H1 (cell line): ENCODE results near the gene PACC1. TPM values are rescaled to one million over a fixed set of nuclear protein-coding genes. Genes with fewer than 3 reads are reported as not detected.

Source experiments
- CTCF ChIA-PET: fragments of 300-600 bp; sonication (Branson Sonifier 250); formaldehyde crosslinking; loops from one replicate; lab custom pipeline; 2021; ENCODE audit not compliant: partially characterized antibody; lab: Charles Lee
- POLR2A ChIA-PET: fragments of 300-600 bp; sonication (Branson Sonifier 250); formaldehyde crosslinking; loops from one replicate; lab custom pipeline; 2021; ENCODE audit warnings: inconsistent platforms; ENCODE audit not compliant: partially characterized antibody; lab: Charles Lee
- DNase-seq, 2 experiments: peaks; one replicate each; pipeline versions ENCODE4 v3.0.0 to v3.0.0-alpha.2; 2010 to 2022; ENCODE audit warnings: low spot score in 2 of 2, low read depth in 1 of 2, mixed read lengths in 1 of 2
- FAIRE-seq: peaks from 2 replicates; lab custom pipeline; 2011; peaks lifted over from hg19 to GRCh38; lab: Jason Lieb, UNC
- H2AFZ ChIP-seq: 2 replicates; pipeline ENCODE4 v1.8.1; 2012; ENCODE audit warnings: low read length, inconsistent platforms
- H2AK5ac ChIP-seq: 2 replicates; pipeline ENCODE4 v1.6.1; 2013; ENCODE audit warnings: low read depth, low read length
- H2BK120ac ChIP-seq: replicated peaks from 2 replicates; pipeline ENCODE3; 2013; ENCODE audit warnings: low read depth, low read length, inconsistent platforms
- H2BK12ac ChIP-seq: 2 replicates; pipeline ENCODE4 v1.6.1; 2013; ENCODE audit warnings: low read depth, low read length
- H2BK15ac ChIP-seq: 2 replicates; pipeline ENCODE4 v1.6.1; 2013; ENCODE audit warnings: low read length
- H2BK20ac ChIP-seq: 2 replicates; pipeline ENCODE4 v1.6.1; 2013; ENCODE audit warnings: low read length
- H2BK5ac ChIP-seq: 2 replicates; pipeline ENCODE4 v1.6.1; 2013; ENCODE audit warnings: low read depth, low read length
- H3K14ac ChIP-seq: 2 replicates; pipeline ENCODE4 v1.6.1; 2013; ENCODE audit warnings: inconsistent platforms; ENCODE audit not compliant: insufficient read length
- H3K18ac ChIP-seq: 2 replicates; pipeline ENCODE4 v1.6.1; 2013; ENCODE audit warnings: low read length; ENCODE audit errors: extremely low read depth
- H3K23ac ChIP-seq: 2 replicates; pipeline ENCODE4 v1.6.1; 2013; ENCODE audit warnings: inconsistent platforms; ENCODE audit not compliant: insufficient read length
- H3K23me2 ChIP-seq: 2 replicates; pipeline ENCODE4 v1.6.1; 2013; ENCODE audit warnings: low read depth, low read length
- H3K27ac ChIP-seq: 2 replicates; pipeline ENCODE4 v1.6.1; 2011; ENCODE audit warnings: low read depth, low read length, inconsistent platforms
- H3K27me3 ChIP-seq, 4 experiments: replicated peaks in 1 of 4; 1 replicate in 1 of 4; 2 replicates in 3 of 4; pipeline versions ENCODE4 v1.6.1 to v1.8.1; 2011 to 2013; ENCODE audit warnings: low read length in 3 of 4, mild to moderate bottlenecking in 3 of 4, inconsistent platforms in 2 of 4, mixed read lengths in 2 of 4, moderate library complexity in 1 of 4; ENCODE audit not compliant: control insufficient read depth in 3 of 4, insufficient read depth in 3 of 4; ENCODE audit errors: extremely low read depth in 1 of 4
- H3K36me3 ChIP-seq, 4 experiments: 2 replicates each; pipeline versions ENCODE4 v1.6.1 to v1.8.1; 2011 to 2013; ENCODE audit warnings: mild to moderate bottlenecking in 4 of 4, low read length in 3 of 4, moderate library complexity in 2 of 4, control low read depth in 1 of 4, inconsistent platforms in 1 of 4; ENCODE audit not compliant: insufficient read depth in 4 of 4, control insufficient read depth in 2 of 4
- H3K4ac ChIP-seq: replicated peaks from 2 replicates; pipeline ENCODE3; 2013; ENCODE audit warnings: low read length, low read depth, mixed read lengths, inconsistent platforms; ENCODE audit not compliant: insufficient read length
- H3K4me1 ChIP-seq, 4 experiments: replicated peaks in 1 of 4; 1 replicate in 1 of 4; 2 replicates in 3 of 4; pipeline versions ENCODE4 v1.6.1 to v1.8.1; 2011 to 2013; ENCODE audit warnings: low read length in 3 of 4, inconsistent platforms in 2 of 4, mixed read lengths in 1 of 4; ENCODE audit not compliant: insufficient read depth in 4 of 4, control insufficient read depth in 3 of 4
- H3K4me2 ChIP-seq, 2 experiments: 2 replicates each; pipeline versions ENCODE4 v1.6.1 to v1.8.1; 2011 to 2013; ENCODE audit warnings: low read depth in 2 of 2, low read length in 2 of 2, control low read depth in 1 of 2, inconsistent platforms in 1 of 2, mild to moderate bottlenecking in 1 of 2; ENCODE audit not compliant: insufficient read depth in 1 of 2
- H3K4me3 ChIP-seq, 4 experiments: fragments of 200-600, 300-600 bp in 1 of 4; sonication (generic), shearing (Covaris generic), sonication (Bioruptor Twin) in 1 of 4; 2 replicates each; pipeline versions ENCODE4 v1.5.1 to v1.8.1; 2011 to 2016; ENCODE audit warnings: low read length in 4 of 4, low read depth in 3 of 4, control low read depth in 2 of 4, inconsistent platforms in 2 of 4, mild to moderate bottlenecking in 2 of 4, mixed read lengths in 1 of 4, moderate library complexity in 1 of 4; ENCODE audit not compliant: insufficient read depth in 2 of 4; ENCODE audit errors: extremely low read depth in 1 of 4
- H3K56ac ChIP-seq: replicated peaks from 2 replicates; pipeline ENCODE3; 2013; ENCODE audit warnings: low read depth, mild to moderate bottlenecking, mixed read lengths, low read length, inconsistent platforms; ENCODE audit not compliant: insufficient read length
- H3K79me1 ChIP-seq: 2 replicates; pipeline ENCODE4 v1.6.1; 2013; ENCODE audit warnings: low read depth, low read length, control low read depth
- H3K79me2 ChIP-seq, 2 experiments: 2 replicates each; pipeline versions ENCODE4 v1.6.1 to v1.8.1; 2012 to 2013; ENCODE audit warnings: low read length in 2 of 2, mild to moderate bottlenecking in 2 of 2, inconsistent platforms in 1 of 2; ENCODE audit not compliant: insufficient read depth in 2 of 2, control insufficient read depth in 1 of 2
- H3K9ac ChIP-seq, 4 experiments: replicated peaks in 1 of 4; 1 replicate in 1 of 4; 2 replicates in 3 of 4; pipeline versions ENCODE4 v1.6.1 to v1.8.1; 2011 to 2013; ENCODE audit warnings: low read depth in 3 of 4, low read length in 3 of 4, control low read depth in 2 of 4, mild to moderate bottlenecking in 2 of 4, moderate library complexity in 2 of 4, inconsistent platforms in 1 of 4; ENCODE audit errors: extremely low read depth in 1 of 4
- H3K9me3 ChIP-seq, 2 experiments: 2 replicates each; pipeline versions ENCODE4 v1.6.1 to v1.8.1; 2012 to 2013; ENCODE audit warnings: mild to moderate bottlenecking in 2 of 2, moderate library complexity in 2 of 2, control low read depth in 1 of 2, inconsistent platforms in 1 of 2, low read depth in 1 of 2, low read length in 1 of 2, mixed read lengths in 1 of 2; ENCODE audit not compliant: insufficient read depth in 2 of 2
- H4K20me1 ChIP-seq, 2 experiments: replicated peaks in 1 of 2; 2 replicates each; pipeline versions ENCODE3 to v1.8.1; 2011 to 2013; ENCODE audit warnings: inconsistent platforms in 2 of 2, low read length in 2 of 2, mild to moderate bottlenecking in 1 of 2; ENCODE audit not compliant: insufficient read depth in 2 of 2, control insufficient read depth in 1 of 2
- H4K5ac ChIP-seq: 2 replicates; pipeline ENCODE4 v1.6.1; 2013; ENCODE audit warnings: low read length, low read depth, mixed read lengths, inconsistent platforms; ENCODE audit not compliant: insufficient read length
- H4K8ac ChIP-seq: 2 replicates; pipeline ENCODE4 v1.8.0; 2013; ENCODE audit warnings: mild to moderate bottlenecking, moderate library complexity, low read length, inconsistent platforms; ENCODE audit not compliant: insufficient read depth; ENCODE audit errors: extremely low read depth
- H4K91ac ChIP-seq: replicated peaks from 2 replicates; pipeline ENCODE3; 2013; ENCODE audit warnings: low read length, mixed read lengths, inconsistent platforms; ENCODE audit not compliant: insufficient read length
- GABPA ChIP-seq: IDR thresholded peaks from 2 replicates; pipeline ENCODE4 v1.6.1; 2011; ENCODE audit warnings: mild to moderate bottlenecking, low read length, moderate library complexity, borderline replicate concordance; ENCODE audit not compliant: insufficient read depth
- RBBP5 ChIP-seq: IDR thresholded peaks from 2 replicates; pipeline ENCODE4 v1.7.1; 2012; ENCODE audit warnings: low read depth, mild to moderate bottlenecking, inconsistent platforms, low read length, moderate library complexity, borderline replicate concordance
- RNF2 ChIP-seq: fragments of 200-900, 300-1000 bp; sonication (generic); IDR thresholded peaks from 2 replicates; pipeline ENCODE4 v1.7.1; 2016; ENCODE audit warnings: borderline replicate concordance, low read depth, mild to moderate bottlenecking, antibody characterized with exemption, low read length; ENCODE audit not compliant: poor library complexity, severe bottlenecking; ENCODE audit errors: missing control alignments
- SAP30 ChIP-seq: fragments of 300-600 bp; sonication (generic); IDR thresholded peaks from 2 replicates; pipeline ENCODE4 v1.7.1; 2012; ENCODE audit warnings: low read length, moderate library complexity, mild to moderate bottlenecking, inconsistent platforms; ENCODE audit not compliant: insufficient read depth, insufficient replicate concordance
- SP2 ChIP-seq: IDR thresholded peaks from 2 replicates; pipeline ENCODE4 v1.6.1; 2012; ENCODE audit warnings: mild to moderate bottlenecking, low read length, inconsistent platforms
- WGBS, 2 experiments: shearing (Covaris generic) in 1 of 2; methylation state at CpG; one replicate each; pipeline versions ENCODE4 v1.1.6 to v1.1.7; 2013 to 2015; ENCODE audit warnings: low lambda C conversion rate in 2 of 2, mixed read lengths in 2 of 2, inconsistent platforms in 1 of 2, low coverage in 1 of 2, missing lambda C conversion rate in 1 of 2; ENCODE audit not compliant: insufficient replicate concordance in 2 of 2, insufficient coverage in 1 of 2, insufficient read length in 1 of 2; ENCODE audit errors: extremely low coverage in 1 of 2, missing lambda C conversion rate in 1 of 2; 5-methylcytosine and 5-hydroxymethylcytosine counted together
- polyA plus RNA-seq, 7 experiments: library from polyadenylated mRNA; depleted of rRNA in 3 of 7; stranded (reverse) in 5 of 7; unstranded in 2 of 7; fragments of >200 nt in 5 of 7; fragments of 200-250 nt in 2 of 7; gene quantifications; 1 replicate in 5 of 7; 2 replicates in 1 of 7; 4 replicates in 1 of 7; pipeline versions ENCODE4 v1.2.1 to v1.2.3, GENCODE V29; 2011 to 2013; ENCODE audit warnings: missing spikeins in 2 of 7, mixed read lengths in 2 of 7
- total RNA-seq: library from RNA; stranded (reverse); fragmentation: NEBNext Ultra II Directional; extraction: Animal tissue kit (Norgen Biotek cat#: 25700); gene quantifications from 2 replicates; pipeline ENCODE4 v1.2.1, GENCODE V29; 2021

The PACC1 gene
- total and polyA plus RNA-seq, 2 of the 8 experiments (the other 6 are each of a cell fraction or from before 2014, with no cell fraction given): 18.8 to 23.5 TPM

GRCh38 chr1:212386029-212386428, 28.7 kb downstream of the PACC1 start:
- WGBS, 2 experiments: 100% methylated on average over 1 of the region's 1 CpG; no CpG with 5 or more reads in 1 of the 2 experiments
- H3K23ac ChIP-seq: no peak overlapping the region
- H3K27me3 ChIP-seq: no peaks in the 10 kb centered on the region; a peak in 1 of 7 replicates
- peaks cover 0 to 1% of the 10 kb centered on the region in 2 experiments for H4K20me1 ChIP-seq
- peaks cover 3% of the 10 kb centered on the region; the same call in 1 of the 2 replicates for H3K23me2 ChIP-seq
- peaks cover 10 to 11% of the 10 kb centered on the region in 2 experiments; a peak in 3 of 4 replicates for H3K9me3 ChIP-seq
- H3K4ac ChIP-seq: no peak overlapping the region
- no peak overlapping the region for H4K91ac ChIP-seq
- no peaks in the 10 kb centered on the region; a peak in 1 of 7 replicates for H3K4me1 ChIP-seq
- no peak overlapping the region for H2BK15ac ChIP-seq
- ChIA-PET POLR2A (no interaction called here), CTCF (interaction anchor here (1.8 to 2.0 kb wide), 3 partner anchors 10 to 71 kb away, joined by 4 to 12 read pairs (median 8); no protein-coding TSS in a partner anchor)
- peaks cover 8 to 34% (median 22%) of the 10 kb centered on the region in 4 experiments for H3K36me3 ChIP-seq
- no peak overlapping the region for H2AK5ac ChIP-seq
- TF ChIP-seq SP2: no peak
- no peak for TF ChIP-seq GABPA
- no peak for TF ChIP-seq SAP30
- no peak for TF ChIP-seq RNF2
- no peak for TF ChIP-seq RBBP5
- no peak overlapping the region for H4K5ac ChIP-seq
- no peak overlapping the region for H2BK5ac ChIP-seq
- H2BK20ac ChIP-seq: no peak overlapping the region
- H4K8ac ChIP-seq: no peak overlapping the region
- no peak overlapping the region for H3K18ac ChIP-seq
- no peak overlapping the region for H3K27ac ChIP-seq
- H3K4me2 ChIP-seq: no peak overlapping the region
- no peak overlapping the region for H3K14ac ChIP-seq
- no peak overlapping the region for H2BK120ac ChIP-seq
- no peak overlapping the region for H2AFZ ChIP-seq
- H3K56ac ChIP-seq: no peak overlapping the region
- H3K4me3 ChIP-seq: no peak overlapping the region
- no peaks in the 10 kb centered on the region; the same call in 1 of the 2 replicates for H3K79me1 ChIP-seq
- H2BK12ac ChIP-seq: no peak overlapping the region
- peaks cover 0 to 2% of the 10 kb centered on the region in 2 experiments; a peak in 1 of 4 replicates for H3K79me2 ChIP-seq
- no peak for FAIRE-seq
- no peak overlapping the region for H3K9ac ChIP-seq
- peak in 1 of 2 experiments; percentile 17 for DNase-seq
